GM18502 (cell line): ENCODE measurements around the gene EYA3.

Experiments
- ATAC-seq: cut with Tn5 transposase; IDR thresholded peaks from one replicate; pipeline ENCODE4 v1.9.1; 2021; ENCODE audit warnings: mild to moderate bottlenecking; ENCODE audit not compliant: unreplicated experiment, poor library complexity

The EYA3 gene

GRCh38 chr1:28074892-28075511 is 13.4 kb downstream of the EYA3 start:
- ATAC-seq: no peak

GRCh38 chr1:28073867-28074266 is 14.5 kb downstream of the EYA3 start:
- no peak for ATAC-seq

- no peak for ATAC-seq
Observed at GRCh38 chr1:28071813-28072212, 16.6 kb downstream of the EYA3 start.

- ATAC-seq: no peak
Observed at GRCh38 chr1:28070725-28071593, 17.5 kb downstream of the EYA3 start.

DNA sequence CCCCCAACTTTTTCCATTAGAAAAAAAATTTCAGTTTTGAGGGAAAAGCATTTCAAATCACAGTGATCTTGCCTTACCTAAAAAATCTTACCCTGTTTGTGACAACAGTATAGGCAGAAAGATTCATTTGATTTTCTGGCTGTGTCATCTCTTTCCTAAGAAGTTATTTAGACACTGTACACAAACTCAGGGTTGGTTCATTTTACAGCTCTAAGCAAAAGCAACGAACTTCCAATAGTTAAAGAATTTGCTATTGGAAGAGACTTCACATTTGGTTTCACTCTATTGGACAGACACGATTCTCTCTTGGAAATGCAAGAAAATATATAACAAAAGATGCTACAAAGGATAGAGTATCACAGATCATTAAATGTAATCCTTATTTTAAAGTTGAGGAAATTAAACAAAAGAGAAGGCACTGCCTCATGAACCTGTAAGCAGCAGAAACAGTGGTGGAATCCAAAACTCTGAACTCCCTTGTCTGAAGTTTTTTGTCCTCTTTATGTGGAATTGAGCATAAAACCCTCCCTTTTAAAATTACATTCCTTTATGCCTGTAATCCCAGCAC is 20.8 kb downstream of the EYA3 start:
- ATAC-seq: no peak

GRCh38 chr1:28066393-28067154 is 21.8 kb downstream of the EYA3 start:
- no peak for ATAC-seq

DNA sequence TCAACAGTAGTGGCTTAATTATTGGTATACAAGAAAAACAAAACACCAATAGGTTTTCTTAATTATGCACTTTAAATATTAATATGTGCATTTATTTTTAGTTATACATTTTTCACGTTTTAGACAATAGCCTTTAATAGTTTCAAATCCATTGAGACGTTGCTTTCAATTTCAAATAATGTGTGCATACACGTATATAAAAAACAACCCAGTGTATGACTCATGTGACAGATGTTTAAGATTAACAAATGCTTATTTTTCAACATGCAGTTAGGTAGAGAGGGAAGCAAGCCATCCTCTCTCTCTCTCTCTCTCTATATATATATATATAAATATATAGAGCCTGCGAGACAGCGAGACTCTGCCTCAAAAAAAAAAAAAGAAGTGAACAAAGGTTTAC is 24.3 kb downstream of the EYA3 start:
- no peak for ATAC-seq

DNA sequence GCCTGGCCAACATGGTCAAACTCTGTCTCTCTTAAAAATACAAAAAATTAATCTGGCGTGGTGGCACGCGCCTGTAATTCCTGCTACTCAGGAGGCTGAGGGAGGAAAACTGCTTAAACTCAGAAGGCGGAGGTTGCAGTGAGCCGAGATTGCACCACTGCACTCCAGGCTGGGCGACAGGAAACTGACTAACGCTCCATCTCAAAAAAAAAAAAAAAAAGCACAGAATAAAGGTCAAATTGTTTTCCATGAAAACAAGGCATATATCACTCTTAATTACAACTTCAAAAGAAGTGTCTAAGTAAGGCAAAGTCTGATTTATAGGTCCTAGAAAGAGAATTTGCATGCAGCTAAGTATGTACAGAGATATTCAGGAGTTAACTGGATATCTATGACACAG is 25.6 kb downstream of the EYA3 start:
- no peak for ATAC-seq

- ATAC-seq: no peak
Observed at GRCh38 chr1:28058971-28059878, 29.2 kb downstream of the EYA3 start.

GRCh38 chr1:28058168-28058567 is 30.2 kb downstream of the EYA3 start:
- ATAC-seq: no peak

DNA sequence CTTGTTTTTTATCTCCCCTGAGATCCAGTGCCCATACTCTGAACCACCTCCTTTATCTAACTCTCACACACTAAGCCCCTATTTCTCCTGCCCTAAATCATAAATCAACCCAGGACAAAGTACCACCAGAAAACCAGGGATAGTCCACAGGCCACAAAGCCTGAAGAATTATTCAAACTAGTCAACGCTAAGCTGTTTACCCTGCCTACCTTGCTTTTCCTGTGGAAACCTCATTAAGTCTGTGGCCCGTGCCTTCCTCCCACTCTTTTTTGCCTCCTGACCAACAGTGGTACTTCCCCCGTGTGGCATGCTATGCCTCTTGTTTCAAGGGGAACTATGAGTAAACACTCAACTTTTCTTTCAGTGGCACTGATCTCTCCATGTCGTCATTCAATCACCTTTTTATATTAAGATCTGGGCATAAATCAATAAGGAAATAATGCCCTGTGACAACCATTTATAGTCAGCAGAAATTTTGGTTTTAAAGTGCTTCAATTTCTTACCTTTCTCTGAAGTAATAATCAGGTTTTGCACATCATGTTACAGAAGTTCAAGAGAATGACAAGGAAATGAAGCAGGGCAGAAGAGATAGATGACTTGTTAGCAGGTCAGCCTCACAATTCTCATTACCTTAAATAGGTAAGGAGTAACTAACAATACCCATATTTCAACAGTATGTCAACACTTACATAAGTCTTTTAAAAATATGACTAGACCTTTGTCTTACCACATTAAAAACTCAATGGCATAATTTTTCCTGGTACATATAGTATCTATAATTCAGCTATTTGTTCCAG is 32.1 kb downstream of the EYA3 start:
- peak; percentile 62 for ATAC-seq

- ATAC-seq: no peak
Observed at GRCh38 chr1:28050776-28051175, 37.6 kb downstream of the EYA3 start.

DNA sequence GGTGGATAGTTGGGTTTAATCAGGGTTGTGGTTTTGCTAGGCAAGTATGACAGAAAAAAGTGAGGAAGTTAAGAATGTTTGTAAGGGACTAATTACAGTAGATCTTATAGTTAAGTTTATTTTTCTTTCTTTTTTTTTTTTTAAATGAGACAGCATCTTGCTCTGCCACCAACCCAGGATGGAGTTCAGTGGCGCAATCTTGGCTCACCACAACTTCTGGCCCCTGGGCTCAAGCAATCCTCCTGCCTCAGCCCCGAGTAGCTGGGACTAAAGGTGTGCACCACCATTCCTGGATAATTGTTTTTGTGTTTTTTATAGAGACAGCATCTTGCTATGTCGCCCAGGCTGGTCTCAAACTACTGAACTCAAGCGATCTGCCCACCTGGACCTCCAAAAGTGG is 41.7 kb downstream of the EYA3 start:
- no peak for ATAC-seq

GRCh38 chr1:28045777-28046176 is 42.6 kb downstream of the EYA3 start:
- no peak for ATAC-seq

GRCh38 chr1:28044399-28044798 is 44.0 kb downstream of the EYA3 start:
- ATAC-seq: no peak

- ATAC-seq: no peak
Observed at GRCh38 chr1:28039341-28039740, 49.1 kb downstream of the EYA3 start.

DNA sequence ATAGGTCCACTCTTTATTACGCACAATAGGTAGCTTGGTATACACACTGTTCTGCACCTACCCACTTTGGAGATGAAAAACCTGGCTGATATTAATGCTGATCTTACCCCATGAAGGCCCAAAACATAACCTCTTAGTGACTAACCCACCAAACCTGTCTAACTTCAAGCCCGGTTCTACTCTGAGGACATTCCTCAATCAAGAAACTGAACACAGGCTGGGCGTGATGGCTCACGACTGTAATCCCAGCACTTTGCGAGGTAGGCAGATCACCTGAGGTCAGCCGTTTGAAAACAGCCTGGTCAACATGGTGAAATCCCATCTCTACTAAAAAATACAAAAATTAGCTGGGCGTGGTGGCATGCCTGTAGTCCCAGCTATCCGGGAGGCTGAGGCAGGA is 50.5 kb downstream of the EYA3 start:
- ATAC-seq: no peak

DNA sequence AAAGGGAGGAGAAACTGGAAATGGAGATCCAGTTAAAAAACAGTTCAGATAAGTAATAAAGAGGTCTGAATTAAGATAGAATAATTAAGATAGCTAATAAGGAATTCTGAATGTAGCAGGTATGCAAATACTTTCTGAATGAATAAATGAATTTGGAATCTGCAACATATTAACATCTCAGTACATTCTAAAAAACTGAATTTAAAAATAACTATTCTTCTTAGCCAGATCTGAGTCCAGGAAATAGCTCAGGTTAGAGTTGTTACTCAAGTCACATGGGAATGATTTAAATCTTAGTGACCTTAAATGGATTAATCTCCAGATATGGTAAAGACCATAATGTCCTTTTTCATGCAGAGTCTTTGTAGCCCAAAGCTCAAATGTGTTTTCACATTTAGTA is 51.2 kb downstream of the EYA3 start:
- ATAC-seq: no peak

DNA sequence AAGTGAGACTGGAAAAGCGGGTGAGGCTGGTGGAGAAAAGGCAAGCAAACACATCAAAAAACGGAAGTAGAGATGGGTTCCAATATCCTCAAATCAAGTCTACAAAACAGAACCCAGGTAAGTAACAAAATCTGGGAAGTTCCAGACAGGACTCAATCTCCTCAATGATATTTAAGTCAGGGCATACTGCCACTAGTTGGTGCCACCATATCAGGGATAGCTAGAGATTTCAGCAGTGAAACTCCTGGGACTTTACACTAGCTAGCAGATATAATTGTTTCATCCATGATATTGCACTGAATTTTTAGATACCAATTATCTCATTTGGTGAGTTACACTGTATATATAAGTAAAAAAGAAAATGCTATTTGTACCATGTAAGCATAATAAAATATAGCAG is 52.0 kb downstream of the EYA3 start:
- no peak for ATAC-seq
